ENCODE measurements around the gene RTN3.
A peak's percentile ranks its signal among the peaks of the same experiment; 100 is the strongest.

- peak; percentile 24 for TF ChIP-seq CTCF (IDR thresholded peaks at IDR 0.05)
- no peak for TF ChIP-seq EZH2 (IDR thresholded peaks at IDR 0.05)
Measured at GRCh38 chr11:63682066-63683021, 1.0 kb downstream of the RTN3 start.

All from neural progenitor cell (in vitro differentiated cells).